Measurements from ENCODE around the gene WNT5A.

DNA sequence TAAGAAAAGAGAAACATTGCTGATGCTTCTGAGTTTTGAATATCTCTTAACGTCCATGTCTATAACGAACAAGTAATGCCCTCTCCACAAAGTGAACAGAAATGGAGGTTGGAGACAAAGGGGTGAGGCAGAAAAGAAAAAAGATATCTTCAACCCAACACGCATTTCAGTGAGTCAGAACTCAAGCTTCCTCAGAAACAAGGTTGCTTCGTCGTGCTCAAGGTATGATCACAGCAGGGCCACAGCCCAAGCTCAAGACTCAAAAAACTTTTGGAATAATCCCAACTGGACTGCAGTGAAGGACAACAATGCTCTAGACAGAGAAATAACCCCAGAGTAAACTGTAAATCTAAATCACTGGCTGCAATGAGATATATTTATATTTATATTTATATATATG, 18.9 kb downstream of the WNT5A start:
- TF ChIP-seq, protein P1, sequence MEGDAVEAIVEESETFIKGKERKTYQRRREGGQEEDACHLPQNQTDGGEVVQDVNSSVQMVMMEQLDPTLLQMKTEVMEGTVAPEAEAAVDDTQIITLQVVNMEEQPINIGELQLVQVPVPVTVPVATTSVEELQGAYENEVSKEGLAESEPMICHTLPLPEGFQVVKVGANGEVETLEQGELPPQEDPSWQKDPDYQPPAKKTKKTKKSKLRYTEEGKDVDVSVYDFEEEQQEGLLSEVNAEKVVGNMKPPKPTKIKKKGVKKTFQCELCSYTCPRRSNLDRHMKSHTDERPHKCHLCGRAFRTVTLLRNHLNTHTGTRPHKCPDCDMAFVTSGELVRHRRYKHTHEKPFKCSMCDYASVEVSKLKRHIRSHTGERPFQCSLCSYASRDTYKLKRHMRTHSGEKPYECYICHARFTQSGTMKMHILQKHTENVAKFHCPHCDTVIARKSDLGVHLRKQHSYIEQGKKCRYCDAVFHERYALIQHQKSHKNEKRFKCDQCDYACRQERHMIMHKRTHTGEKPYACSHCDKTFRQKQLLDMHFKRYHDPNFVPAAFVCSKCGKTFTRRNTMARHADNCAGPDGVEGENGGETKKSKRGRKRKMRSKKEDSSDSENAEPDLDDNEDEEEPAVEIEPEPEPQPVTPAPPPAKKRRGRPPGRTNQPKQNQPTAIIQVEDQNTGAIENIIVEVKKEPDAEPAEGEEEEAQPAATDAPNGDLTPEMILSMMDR (conservative IDR thresholded peaks at IDR 0.05 in 1 of 2, IDR thresholded peaks at IDR 0.05 in 1 of 2; ENCODE audit: low read depth in 1 of 2, low read length in 2 of 2) = no peak
- no peak for TF ChIP-seq EZH2 (IDR thresholded peaks at IDR 0.05; ENCODE audit: low read length, missing control alignments)
